GM21723 (cell line): ENCODE results near the gene HNMT.

Source experiments
- ATAC-seq: cut with Tn5 transposase; IDR thresholded peaks from one replicate; pipeline ENCODE4 v1.9.1; 2021; ENCODE audit warnings: mild to moderate bottlenecking, moderate library complexity; ENCODE audit not compliant: unreplicated experiment

The HNMT gene

DNA sequence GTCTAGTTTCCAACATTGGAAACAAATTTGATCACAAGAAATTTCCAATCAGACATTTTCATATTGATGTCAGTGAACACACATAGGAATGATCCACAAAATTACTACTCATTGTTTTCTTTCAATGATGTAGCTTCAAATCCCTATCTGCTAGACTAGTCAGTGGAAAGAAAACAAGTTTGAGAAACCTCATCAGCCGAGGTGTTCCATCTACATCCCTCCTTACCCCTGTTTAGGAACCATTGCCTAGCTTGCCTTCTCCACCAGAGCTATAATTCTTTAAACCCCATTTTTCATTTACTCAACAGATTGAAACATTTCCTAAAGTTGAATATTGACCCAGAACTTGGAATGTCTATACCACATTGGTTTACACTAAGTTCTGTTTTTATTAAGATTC lies 45.3 kb downstream of the HNMT start:
- no peak for ATAC-seq

DNA sequence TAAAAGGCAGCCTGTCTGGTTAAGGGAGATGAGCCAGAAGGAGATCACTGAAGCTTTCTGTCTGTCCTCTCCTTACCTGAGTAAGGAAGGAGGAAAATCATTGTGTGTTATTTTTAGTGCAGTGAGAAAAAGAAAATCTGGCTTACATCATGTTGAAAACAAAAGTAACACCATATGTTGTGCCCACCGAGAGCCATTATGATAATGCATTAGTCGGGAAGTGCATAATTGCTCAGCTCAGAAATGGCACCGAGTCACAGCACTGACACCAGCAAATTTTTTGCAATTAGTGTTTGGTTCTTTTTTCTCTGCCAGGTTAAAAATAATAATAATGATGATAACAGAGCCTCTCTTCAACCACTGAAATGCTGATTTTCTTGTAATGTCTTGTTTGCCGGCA lies 46.6 kb downstream of the HNMT start:
- ATAC-seq, result no peak

DNA sequence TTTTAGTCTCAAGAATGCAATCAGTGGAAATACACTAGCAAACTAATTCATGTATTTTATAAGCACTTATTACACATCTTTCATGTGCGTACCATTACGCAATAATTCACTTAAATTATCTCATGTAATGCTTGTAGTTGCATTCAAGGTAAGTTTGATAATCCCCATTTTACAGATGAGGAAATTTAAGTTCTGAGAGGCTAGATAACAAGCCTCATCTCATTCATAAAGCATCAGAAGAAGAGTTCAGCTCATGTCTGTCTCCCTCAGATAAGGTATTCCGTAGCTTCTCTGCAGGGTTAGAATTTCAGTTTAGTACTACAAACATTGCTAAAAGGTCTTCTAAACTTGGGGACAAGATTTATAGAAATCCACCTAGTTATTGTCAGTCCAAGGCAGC lies 47.8 kb downstream of the HNMT start:
- no peak for ATAC-seq

DNA sequence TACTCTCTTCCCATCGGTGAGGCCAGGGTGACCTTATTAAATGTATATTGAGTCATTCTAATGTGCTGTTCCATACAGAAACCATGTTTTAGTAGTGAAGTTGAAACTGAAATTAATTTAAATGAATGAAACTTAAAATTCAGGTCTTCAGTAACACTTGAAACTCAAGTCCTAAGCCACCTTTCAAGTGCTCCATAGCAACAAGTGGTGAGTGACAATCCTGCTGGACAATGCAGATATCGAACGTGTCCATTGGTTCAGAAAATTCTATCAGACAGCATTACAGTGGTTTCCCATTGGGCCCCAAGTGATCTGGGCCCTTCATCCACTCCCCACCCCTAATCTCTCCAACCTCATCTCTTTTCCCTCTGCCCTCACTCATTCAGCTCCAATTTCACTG lies 48.7 kb downstream of the HNMT start:
- no peak for ATAC-seq

DNA sequence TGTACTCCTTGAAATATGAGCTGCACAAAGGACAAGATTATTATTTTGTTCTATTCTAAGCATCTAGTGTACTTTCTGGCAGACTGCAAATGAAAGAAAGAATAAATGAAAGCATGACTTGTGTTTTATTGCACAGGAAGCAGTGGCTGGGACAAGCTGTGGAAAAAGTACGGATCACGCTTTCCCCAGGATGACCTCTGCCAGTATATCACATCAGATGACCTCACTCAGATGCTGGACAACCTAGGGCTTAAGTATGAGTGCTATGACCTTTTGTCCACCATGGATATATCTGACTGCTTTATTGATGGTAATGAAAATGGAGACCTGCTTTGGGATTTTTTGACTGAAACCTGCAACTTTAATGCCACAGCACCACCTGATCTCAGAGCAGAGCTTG lies 49.4 kb downstream of the HNMT start:
- ATAC-seq, result no peak

DNA sequence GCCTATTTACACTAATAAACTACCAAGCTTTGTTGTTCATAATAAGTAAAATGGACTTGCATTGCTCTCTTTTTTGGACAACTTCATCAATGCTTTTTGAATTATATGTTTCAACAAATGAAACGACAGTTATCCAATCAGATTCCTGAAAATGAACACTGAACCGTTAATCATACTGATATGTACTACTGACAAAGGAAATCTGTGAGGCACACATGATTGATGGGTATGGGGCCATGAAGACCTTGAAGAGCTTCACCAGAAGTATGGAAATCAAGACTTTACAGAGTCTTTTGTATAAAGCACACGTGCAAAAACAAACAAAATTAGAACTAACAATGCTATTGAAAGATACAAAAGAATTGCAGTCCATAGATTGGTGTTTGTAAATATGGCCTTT lies 51.2 kb downstream of the HNMT start:
- ATAC-seq, result no peak

DNA sequence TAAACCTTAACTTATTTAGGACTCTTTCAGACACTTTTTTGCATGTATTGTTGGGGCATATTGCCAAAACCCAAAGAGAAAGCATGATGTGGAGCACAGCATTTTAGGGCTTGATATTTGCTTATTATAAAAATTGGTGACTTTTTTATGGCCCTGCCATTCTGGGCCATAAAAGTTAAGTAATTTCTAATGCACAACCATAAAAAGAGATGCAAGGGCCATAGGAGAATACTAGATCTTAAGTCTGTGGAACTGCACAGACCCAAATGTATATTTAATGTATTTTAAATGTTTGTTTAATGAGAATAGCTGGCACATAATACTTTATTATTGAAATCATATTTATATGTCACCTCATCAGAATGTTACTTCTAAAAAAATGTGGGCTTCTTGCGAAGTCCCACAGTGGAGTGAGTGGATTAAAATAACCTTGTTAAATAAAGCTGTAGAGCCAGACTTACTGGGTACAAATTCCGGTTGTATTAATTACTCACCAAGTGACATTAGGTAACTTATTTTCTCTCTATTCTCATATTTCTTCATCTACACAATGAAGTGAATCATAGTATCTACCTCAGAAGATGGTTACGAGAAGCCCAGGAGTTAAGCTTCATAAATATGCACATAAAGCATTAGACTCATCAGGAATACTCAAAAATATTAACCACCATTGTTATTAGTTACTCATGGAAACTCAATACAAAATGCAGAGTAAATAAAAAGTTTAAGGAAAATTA lies 52.2 kb downstream of the HNMT start:
- no peak for ATAC-seq

DNA sequence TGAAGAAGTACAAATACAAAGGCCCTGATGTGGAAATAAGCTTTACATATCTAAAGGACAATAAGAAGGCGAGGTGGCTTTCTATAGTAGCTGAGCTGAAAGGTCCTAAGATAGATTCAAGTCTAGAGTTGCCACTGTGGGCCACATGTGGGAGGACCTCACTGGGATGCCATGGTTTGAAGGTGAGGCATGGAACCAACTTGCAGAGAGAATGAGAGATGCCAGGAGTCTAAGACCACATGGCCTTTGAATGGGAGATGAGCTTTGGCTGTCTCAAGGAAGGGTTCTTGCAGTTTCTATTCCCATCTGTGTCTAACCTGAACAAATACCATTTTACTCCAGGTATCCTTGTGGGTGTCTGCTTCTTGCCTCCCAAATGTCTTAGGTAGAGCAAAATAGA lies 53.6 kb downstream of the HNMT start:
- ATAC-seq, result no peak

DNA sequence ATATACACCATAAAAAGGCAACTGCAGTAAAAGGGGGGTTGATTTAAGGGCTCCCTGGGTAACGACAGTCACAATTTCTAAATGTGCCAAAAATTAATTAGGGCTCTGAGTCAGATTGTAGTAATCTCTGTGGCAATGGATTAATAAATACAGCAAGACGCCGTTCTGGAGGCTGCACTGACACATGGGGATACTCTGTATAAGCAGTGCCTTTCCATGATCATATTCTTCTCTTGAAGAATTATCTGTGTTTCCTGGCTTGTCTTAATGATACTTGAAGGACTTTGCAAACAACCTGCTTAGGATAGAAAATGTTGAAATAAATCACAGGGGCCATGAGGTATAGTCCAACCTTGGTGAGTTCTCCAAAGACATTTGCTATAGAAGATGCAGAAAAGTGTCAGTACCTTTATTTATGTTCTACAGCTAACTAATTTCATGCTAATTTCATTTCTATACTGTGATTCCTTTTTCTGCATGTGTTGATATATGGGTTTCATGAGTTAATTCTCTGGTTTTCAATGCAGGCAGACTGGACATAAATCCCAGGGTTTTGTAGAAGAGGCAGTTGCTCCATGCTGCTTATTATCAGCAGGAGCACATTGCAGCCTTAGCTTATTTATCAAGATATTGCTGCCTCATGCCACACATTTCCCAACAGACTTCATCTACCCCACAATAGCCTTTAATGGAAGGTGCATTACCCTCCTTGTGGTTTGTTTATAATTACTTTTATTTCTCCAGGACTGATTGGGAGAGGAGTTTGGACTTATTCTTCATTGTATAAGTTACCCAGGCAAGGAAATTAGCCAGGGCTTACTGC lies 54.8 kb downstream of the HNMT start:
- ATAC-seq, result no peak

DNA sequence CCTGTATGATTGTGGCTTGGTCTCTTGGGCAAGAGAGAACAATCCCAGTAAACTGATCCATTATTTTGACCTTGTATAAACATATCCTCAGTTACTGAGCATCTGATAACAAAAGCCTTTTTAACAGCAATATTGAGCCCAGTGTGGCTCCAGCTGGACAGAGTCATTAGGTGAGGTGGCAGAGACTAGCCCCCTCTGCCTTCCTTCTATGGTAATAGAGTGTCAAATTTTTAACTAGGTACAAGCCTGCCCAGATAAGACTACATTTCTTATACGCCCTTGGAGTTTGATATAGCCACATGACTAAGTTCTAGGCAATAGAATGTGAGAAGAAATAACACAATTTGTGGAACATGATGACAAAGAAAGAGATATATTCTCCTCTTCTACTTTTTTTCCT lies 56.2 kb downstream of the HNMT start:
- ATAC-seq, result no peak

DNA sequence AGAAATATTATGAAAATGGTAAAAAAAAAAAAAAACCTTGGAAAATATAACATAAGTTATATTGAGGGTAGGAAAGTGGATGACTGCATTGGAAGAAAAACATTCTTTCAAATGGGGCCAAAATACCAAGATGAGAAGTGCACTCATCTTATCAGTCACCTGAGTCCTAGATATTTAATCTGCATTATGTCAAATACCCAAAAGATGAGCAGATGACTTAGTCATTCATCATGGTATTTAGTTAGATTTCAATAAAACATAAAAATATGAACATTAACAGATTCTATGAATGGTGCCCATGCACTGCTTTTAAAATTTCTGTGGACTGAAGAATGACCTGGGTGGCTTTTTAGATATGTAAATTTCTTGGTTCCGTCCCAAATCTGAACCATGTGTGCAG lies 56.9 kb downstream of the HNMT start:
- no peak for ATAC-seq

DNA sequence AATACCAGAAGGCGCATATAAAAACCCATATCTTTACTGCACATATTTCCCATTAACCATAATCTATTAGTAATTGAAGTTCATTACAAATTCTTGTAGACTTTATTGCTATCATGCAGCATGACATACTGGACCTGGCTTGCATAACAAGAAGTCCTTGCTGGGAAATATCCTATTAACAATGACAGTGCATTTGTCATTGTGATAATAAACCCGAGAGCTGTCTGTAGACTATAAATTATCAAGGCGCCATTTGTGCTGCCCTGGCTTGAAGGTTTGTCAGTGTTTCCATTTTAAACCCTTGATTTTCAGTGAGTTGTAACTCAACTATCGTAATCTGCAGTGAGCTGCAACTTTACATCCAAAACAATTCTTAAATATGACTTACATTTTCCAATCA lies 59.0 kb downstream of the HNMT start:
- ATAC-seq, result no peak

DNA sequence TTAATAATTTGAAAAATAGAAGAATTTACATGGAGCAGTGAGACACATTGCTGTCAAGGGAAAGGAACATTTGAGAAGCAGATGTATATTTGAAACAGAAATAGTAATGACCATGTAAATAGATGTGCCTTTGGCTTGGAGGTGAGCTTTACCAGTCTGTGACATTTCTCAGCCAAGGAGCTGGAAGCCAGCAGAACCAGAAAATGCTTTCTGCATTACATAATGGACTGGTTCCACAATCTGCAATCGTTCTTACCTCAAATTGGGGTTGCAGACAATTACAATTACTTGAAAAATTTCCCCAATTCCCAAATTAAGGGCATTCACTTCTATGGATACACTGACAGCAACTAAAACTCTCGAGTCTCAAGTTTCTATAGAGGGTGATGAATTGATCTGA lies 59.7 kb downstream of the HNMT start:
- no peak for ATAC-seq

DNA sequence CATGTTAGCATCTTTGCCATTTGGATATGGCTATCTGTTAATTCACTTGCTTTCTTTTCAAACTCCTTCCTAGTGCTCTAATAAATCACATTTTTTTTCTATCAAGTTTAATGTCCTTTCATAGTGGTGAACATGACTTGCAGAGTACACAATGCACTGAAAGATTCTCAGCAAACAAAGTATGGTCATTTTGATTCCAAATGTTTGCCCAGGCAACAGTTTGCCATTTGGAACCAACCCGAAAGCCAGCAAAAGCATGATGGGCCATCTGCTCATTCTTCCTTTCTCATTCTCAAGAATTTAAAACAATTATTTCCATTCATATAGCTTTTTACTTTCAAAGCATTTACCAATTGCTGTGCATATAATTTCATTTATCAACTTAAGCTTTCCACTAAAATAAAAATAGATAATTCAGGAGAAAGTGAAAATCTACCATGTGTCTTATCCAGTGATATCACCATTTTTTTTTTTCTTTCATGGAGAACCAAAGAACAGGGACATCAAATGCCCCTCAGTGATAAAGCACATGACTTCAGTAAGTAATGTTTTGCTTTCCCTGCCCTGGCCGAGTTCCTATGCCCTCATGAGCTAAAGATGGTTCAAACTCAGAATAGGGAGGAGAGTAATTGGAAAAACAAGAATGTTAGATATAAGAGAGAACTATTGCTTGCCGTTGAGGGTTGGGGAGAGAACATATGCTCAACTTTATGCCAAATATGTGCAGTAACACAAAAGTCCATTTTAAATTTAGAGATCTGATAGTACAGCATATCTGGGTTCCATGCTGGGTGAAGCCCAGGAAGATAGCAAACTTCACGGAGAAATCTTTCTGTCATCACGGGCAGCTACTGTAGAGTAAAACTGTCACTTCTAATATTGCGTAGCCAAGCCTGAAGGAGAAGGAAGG lies 62.1 kb downstream of the HNMT start:
- no peak for ATAC-seq

DNA sequence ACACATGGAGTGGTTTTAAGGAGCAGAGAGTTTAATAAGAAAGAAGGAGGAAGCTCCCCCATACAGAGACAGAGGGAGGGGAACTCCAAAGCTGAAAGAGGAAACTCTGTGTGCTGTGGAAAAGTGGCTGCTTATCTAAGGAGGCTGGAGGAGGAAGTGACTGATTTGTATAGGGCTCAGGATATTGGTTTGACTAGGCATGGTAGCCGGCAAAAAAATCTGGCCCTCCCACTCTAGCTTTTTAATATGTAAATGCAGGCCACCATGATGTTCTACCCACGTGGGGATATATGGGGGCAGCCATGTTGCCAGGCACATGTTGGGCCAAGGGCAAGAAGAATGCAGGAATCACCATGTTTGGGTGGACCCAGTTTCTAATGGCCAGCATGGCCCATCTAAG lies 64.3 kb downstream of the HNMT start:
- ATAC-seq, result no peak

DNA sequence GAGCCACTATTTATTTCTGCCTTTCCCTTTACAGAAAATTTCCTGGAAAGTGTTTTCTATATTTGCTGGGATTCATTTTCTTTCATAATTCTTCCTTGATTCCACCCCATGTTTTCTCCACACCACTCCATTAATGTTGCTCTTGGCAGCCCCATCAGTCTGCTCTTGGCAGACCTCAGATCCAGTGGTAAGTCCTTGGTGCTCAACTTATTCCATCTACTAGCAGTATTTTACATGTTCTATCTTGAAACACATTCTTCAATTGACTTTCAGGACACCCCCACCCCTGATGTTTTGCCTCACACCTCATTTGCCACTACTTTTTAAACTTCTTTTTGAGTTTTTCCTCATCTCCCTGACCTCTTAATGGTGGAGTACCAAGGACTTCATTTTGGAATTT lies 65.0 kb downstream of the HNMT start:
- no peak for ATAC-seq

DNA sequence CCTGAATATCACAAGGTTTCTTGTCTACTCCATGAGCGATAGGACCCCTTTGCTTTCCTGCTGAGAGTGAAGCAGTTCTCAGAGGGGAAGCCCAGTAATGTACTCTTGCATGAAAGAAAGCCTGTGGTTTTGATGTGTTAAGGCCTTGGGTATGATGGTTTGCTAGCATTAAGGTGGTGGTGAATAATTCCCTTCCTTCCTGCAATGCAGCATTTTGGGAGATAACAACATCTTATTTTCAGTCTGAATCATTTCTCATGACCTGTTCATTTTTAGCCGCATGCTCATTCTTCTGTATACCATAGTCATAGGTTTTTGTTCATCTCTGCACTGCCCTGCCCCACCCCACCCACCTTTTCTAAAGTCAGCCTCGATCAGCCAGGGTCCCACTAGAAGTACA lies 66.2 kb downstream of the HNMT start:
- peak; percentile 72 for ATAC-seq

DNA sequence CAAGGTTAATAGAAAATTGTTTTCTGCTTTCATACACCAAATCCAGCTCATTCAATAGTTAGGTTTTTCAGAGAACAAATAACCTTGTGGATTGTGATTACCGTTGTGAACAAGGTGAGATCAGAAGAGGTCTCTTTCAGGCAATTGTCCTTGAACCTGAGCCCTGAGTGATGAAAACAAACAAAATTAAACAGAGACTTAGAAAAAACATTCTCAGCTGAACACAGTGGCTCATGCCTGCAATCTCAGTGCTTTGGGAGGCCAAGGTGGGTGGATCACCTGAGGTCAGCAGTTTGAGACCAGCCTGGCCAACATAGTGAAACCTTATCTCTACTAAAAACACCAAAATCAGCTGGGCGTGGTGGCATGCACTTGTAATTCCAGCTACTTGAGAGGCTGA lies 68.1 kb downstream of the HNMT start:
- no peak for ATAC-seq

DNA sequence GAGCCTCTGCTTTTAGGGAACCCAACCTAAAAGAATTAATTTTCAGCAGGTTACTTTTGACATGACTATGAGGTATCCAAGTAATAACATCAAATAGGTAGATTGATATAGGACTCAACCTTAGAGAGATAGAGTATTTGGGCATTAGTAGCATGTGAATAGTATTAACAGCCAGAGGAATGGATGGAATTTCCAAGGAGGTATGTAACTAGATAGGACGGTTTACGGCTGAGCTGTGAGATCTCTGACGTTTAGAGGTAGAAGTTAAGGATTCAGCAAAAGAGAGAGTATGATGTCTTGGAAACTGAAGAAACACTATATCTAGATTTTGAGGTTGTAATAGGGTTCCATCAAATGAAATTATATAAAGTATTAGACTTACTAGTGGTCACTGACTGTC lies 70.3 kb downstream of the HNMT start:
- ATAC-seq, result no peak

DNA sequence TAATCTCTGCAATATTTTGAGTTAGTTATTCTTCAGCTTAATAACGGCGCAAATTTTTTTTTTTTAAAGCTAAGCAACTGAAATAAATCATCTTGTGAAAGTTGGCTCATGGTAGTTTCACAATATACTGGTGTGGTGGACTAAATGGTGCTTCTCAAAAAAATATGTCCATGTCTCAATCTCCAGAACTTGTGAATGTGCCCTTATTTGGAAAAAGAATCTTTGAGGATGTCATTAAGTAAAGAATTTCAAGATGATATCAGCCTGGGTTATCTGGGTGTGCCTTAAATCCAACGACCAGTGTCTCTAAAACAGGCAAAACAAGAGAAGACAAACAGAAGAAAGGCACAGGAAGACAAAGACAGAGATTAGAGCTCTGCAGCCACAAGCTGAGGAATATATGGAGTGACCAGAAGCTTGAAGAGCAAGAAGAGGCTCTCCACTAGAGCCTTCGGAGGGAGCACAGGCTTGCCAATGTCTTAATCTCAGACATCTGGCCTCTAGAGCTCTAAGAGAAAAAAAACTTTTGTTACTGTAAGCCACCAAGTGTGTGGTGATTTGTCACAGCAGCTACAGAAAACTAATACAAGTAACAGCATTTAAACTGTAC lies 71.4 kb downstream of the HNMT start:
- ATAC-seq, result no peak

DNA sequence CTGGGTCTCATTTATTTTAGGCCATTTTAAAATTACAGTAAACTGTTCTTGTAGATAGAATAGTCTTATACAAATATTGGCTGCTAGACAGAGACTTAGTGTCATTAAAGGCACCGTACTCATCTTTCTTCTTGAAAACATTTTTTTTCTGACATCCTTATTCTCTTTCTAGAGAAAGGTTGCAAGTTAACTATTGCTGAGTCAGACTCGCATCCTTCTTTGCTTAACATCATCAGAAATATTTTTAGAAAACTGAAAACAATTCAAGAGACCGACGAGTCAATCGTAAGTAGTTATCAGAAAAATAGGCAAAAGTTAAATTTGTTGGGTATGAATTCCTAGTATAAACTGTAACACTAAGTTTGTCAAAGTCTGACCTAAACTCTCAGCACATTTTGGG lies 72.2 kb downstream of the HNMT start:
- no peak for ATAC-seq
